ENCODE results near the gene CRK. TPM values are rescaled to one million over a fixed set of nuclear protein-coding genes. Genes with fewer than 3 reads are reported as not detected.

Gene CRK
- total and polyA plus RNA-seq, 10 of the 15 experiments (the other 5 are each of a cell fraction or from before 2014, with no cell fraction given), result 11.1 to 23.8 (median 20.5) TPM

- SMC1A ChIA-PET (ENCODE audit: uncharacterized antibody, unreplicated experiment), result interaction anchor here (1.1 to 2.2 kb wide), 3 partner anchors 10 to 111 kb away, joined by 3 to 5 read pairs (median 4); partner anchors contain the start of gene INPP5K
- Histone ChIP-seq H2AFZ (ENCODE audit: control insufficient read depth, low read depth, low read length) (no peak overlapping the region), H3K9ac (ENCODE audit: control insufficient read depth, insufficient read depth, low read length) (no peak overlapping the region), H3K79me2 (ENCODE audit: control insufficient read depth, insufficient read depth, low read length) (no peaks in the 10 kb centered on the region; the same call in 1 of the 2 replicates), H3K27ac (ENCODE audit: control insufficient read depth, insufficient read depth) (0 out of 2 replicates have a peak overlapping the region, but pooled peaks have one; percentile 17), H3K4me2 (ENCODE audit: control insufficient read depth, insufficient read depth) (0 out of 2 replicates have a peak overlapping the region, but pooled peaks have one; percentile 23), H3K9me3 (replicated peaks; ENCODE audit: control insufficient read depth, insufficient read depth, low read length) (no peaks in the 10 kb centered on the region; the same call in 2 of the 3 replicates), H3K36me3 (ENCODE audit: control insufficient read depth in 2 of 2, insufficient read depth in 2 of 2, low read length in 1 of 2) (peaks cover 5 to 24% of the 10 kb centered on the region in 2 experiments), H3K4me3 (no peak overlapping the region), H3K27me3 (replicated peaks in 1 of 2; ENCODE audit: control insufficient read depth in 2 of 2, insufficient read depth in 2 of 2, low read length in 1 of 2) (no peaks in the 10 kb centered on the region), H4K20me1 (ENCODE audit: control insufficient read depth, insufficient read depth) (no peaks in the 10 kb centered on the region), H3K4me1 (ENCODE audit: control insufficient read depth, insufficient read depth, low read length) (peaks cover 27% of the 10 kb centered on the region)
- RAD21 ChIA-PET (ENCODE audit: unreplicated experiment), result interaction anchor here (1.1 to 1.6 kb wide), 2 partner anchors 10 to 107 kb away, joined by 3 to 5 read pairs; no protein-coding TSS in a partner anchor
- DNase-seq (ENCODE audit: low read depth, low spot score), result no peak
- BruUV-seq (replicated peaks), result no TSS peak
- POLR2A ChIA-PET, result interaction anchor here (2.2 kb wide), 1 partner anchor 10 kb away, joined by 11 read pairs; no protein-coding TSS in a partner anchor
- in situ Hi-C loops (cut with MboI), result no loop called here
- no peak for FAIRE-seq
- TF ChIP-seq RELA (IDR thresholded peaks at IDR 0.05; ENCODE audit: borderline replicate concordance, partially characterized antibody) (no peak), POLR2A (IDR thresholded peaks at IDR 0.05; ENCODE audit: low read depth, low read length) (peak; percentile 45; the same call in 1 of the 2 replicates), ETV6 (conservative IDR thresholded peaks at IDR 0.05 in 1 of 2, IDR thresholded peaks at IDR 0.05 in 1 of 2; ENCODE audit: borderline replicate concordance in 1 of 2, low read depth in 1 of 2) (no peak), RELB (IDR thresholded peaks at IDR 0.05; ENCODE audit: low read depth) (no peak), RAD21 (IDR thresholded peaks at IDR 0.05; ENCODE audit: insufficient read depth, low read depth, low read length) (peak; percentile 43; the same call in 1 of the 2 replicates), CTCF (IDR thresholded peaks at IDR 0.05 in 2 of 3, conservative IDR thresholded peaks at IDR 0.05 in 1 of 3; ENCODE audit: control insufficient read depth in 2 of 3, extremely low read depth in 1 of 3, insufficient read depth in 1 of 3, low read depth in 3 of 3, low read length in 3 of 3) (peak; percentile 18 to 28 (median 23); a peak in 3 of 6 replicates)
- CTCF ChIA-PET, result interaction anchor here (1.6 to 2.7 kb wide), 2 partner anchors 43 to 107 kb away, joined by 7 to 13 read pairs; partner anchors contain the start of gene INPP5K
- ATAC-seq, result peak; percentile 27
- intact Hi-C loops (cut with micrococcal nuclease; ENCODE audit: unreplicated experiment), result no loop called here
- WGBS (ENCODE audit: insufficient coverage, insufficient replicate concordance, low lambda C conversion rate, missing lambda C conversion rate), result 42% methylated on average over 11 of the region's 11 CpGs
Observed at GRCh38 chr17:1473170-1473569, 17.1 kb upstream of the CRK start.
